Testis (tissue), 2 donors: ENCODE measurements around the gene PIK3AP1.

Source experiments
- POLR2A ChIP-seq: fragments of 450-650 bp; IDR thresholded peaks from one replicate; pipeline ENCODE4 v1.6.1; 2017; ENCODE audit warnings: antibody characterized with exemption, mild to moderate bottlenecking, moderate library complexity
- TF ChIP-seq, protein P1 (sequence below), 3 experiments: fragments of 450-650 bp in 2 of 3; fragments of 200-600 bp in 1 of 3; sonication (generic) in 1 of 3; IDR thresholded peaks; one replicate each; pipeline ENCODE4 v1.5.1; 2016 to 2019; ENCODE audit warnings: antibody characterized with exemption in 3 of 3, mild to moderate bottlenecking in 2 of 3, moderate library complexity in 1 of 3

DNA sequence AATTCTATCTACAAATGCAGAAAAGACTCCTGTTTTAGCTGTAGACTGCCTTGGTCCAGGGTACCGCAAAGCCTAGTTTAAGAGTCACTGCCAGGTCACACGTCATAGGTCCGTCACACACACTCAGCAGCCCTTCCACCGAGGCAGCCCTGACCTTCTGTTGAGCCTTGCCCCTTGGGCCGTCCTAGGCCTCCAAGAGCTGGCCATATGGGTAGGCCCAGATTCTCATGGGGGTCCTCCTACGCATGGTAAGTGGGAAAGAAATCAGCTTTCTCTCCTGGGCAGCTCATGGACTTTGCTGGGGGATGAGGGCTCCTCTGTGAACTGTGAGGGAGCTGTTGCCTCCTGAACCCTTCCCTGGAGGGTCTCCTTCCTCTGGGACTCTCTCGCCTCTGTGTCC lies 19.8 kb upstream of the PIK3AP1 start:
- TF ChIP-seq, protein P1, sequence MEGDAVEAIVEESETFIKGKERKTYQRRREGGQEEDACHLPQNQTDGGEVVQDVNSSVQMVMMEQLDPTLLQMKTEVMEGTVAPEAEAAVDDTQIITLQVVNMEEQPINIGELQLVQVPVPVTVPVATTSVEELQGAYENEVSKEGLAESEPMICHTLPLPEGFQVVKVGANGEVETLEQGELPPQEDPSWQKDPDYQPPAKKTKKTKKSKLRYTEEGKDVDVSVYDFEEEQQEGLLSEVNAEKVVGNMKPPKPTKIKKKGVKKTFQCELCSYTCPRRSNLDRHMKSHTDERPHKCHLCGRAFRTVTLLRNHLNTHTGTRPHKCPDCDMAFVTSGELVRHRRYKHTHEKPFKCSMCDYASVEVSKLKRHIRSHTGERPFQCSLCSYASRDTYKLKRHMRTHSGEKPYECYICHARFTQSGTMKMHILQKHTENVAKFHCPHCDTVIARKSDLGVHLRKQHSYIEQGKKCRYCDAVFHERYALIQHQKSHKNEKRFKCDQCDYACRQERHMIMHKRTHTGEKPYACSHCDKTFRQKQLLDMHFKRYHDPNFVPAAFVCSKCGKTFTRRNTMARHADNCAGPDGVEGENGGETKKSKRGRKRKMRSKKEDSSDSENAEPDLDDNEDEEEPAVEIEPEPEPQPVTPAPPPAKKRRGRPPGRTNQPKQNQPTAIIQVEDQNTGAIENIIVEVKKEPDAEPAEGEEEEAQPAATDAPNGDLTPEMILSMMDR (IDR thresholded peaks at IDR 0.05): no peak
- TF ChIP-seq POLR2A: no peak
